IPS DF 6.9 (cell line): ENCODE results near the gene FTSJ1.

ENCODE experiments used
- DNase-seq: peaks from one replicate; pipeline ENCODE4 v3.0.0-alpha.2; 2013; ENCODE audit warnings: low read depth, low spot score
- H3K27ac ChIP-seq: one replicate; pipeline ENCODE4 v1.5.1; 2013; ENCODE audit warnings: low read length, control low read depth
- H3K27me3 ChIP-seq: 2 replicates; pipeline ENCODE4 v1.6.1; 2013; ENCODE audit warnings: mild to moderate bottlenecking, low read length; ENCODE audit not compliant: control insufficient read depth, insufficient read depth
- H3K36me3 ChIP-seq: 2 replicates; pipeline ENCODE4 v1.6.1; 2013; ENCODE audit warnings: low read length; ENCODE audit not compliant: control insufficient read depth, insufficient read depth
- H3K4me1 ChIP-seq: 2 replicates; pipeline ENCODE4 v1.6.1; 2013; ENCODE audit warnings: low read length; ENCODE audit not compliant: control insufficient read depth, insufficient read depth
- H3K4me3 ChIP-seq: 2 replicates; pipeline ENCODE4 v1.5.1; 2013; ENCODE audit warnings: mild to moderate bottlenecking, low read length
- H3K9me3 ChIP-seq: 2 replicates; pipeline ENCODE4 v1.6.1; 2013; ENCODE audit warnings: low read length, inconsistent platforms; ENCODE audit not compliant: control insufficient read depth, insufficient read depth
- WGBS: extraction: QIAGEN DNeasy Blood & Tissue Kit; methylation state at CpG from one replicate; pipeline ENCODE4 v1.1.7; 2013; ENCODE audit warnings: mixed read lengths, missing lambda C conversion rate; ENCODE audit not compliant: insufficient read length, insufficient coverage; 5-methylcytosine and 5-hydroxymethylcytosine counted together

FTSJ1 gene

GRCh38 chrX:48470833-48471118 is 5.2 kb upstream of the FTSJ1 start:
- WGBS = no CpG with 5 or more reads among the region's 9 CpGs
- no peak overlapping the region for H3K4me3 ChIP-seq
- no peak for DNase-seq
- no peaks in the 10 kb centered on the region for H3K36me3 ChIP-seq
- H3K27ac ChIP-seq = no peak overlapping the region
- no peaks in the 10 kb centered on the region for H3K27me3 ChIP-seq
- H3K9me3 ChIP-seq = no peaks in the 10 kb centered on the region
- H3K4me1 ChIP-seq = peaks cover 2% of the 10 kb centered on the region

DNA sequence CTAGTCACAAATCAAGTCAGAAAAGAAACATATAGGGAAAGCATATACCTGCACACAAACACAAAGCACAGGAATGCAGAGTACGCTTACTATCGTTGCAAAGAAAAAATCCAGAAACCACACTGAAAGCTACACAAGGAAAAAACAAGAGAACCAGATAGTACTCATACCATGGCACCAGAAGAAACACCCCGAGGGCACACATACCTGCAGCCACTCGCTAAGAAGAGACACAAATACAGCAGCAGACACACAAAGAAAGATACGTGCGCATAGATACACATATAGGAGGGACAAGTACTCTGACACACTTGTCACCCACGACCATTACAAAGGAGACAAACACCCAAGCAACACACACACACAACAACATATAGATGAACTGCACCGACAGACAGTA is 4.5 kb upstream of the FTSJ1 start:
- Histone ChIP-seq H3K36me3 (no peaks in the 10 kb centered on the region), H3K4me1 (peaks cover 2% of the 10 kb centered on the region), H3K27ac (no peak overlapping the region), H3K4me3 (no peak overlapping the region), H3K9me3 (no peaks in the 10 kb centered on the region), H3K27me3 (no peaks in the 10 kb centered on the region)
- WGBS = no CpG with 5 or more reads among the region's 8 CpGs
- DNase-seq = no peak

GRCh38 chrX:48472225-48472624 is 3.8 kb upstream of the FTSJ1 start:
- Histone ChIP-seq H3K36me3 (no peaks in the 10 kb centered on the region), H3K27ac (no peak overlapping the region), H3K4me1 (peaks cover 2% of the 10 kb centered on the region), H3K27me3 (no peaks in the 10 kb centered on the region), H3K9me3 (no peaks in the 10 kb centered on the region), H3K4me3 (no peak overlapping the region)
- WGBS = no CpG with 5 or more reads among the region's 9 CpGs
- DNase-seq = no peak

DNA sequence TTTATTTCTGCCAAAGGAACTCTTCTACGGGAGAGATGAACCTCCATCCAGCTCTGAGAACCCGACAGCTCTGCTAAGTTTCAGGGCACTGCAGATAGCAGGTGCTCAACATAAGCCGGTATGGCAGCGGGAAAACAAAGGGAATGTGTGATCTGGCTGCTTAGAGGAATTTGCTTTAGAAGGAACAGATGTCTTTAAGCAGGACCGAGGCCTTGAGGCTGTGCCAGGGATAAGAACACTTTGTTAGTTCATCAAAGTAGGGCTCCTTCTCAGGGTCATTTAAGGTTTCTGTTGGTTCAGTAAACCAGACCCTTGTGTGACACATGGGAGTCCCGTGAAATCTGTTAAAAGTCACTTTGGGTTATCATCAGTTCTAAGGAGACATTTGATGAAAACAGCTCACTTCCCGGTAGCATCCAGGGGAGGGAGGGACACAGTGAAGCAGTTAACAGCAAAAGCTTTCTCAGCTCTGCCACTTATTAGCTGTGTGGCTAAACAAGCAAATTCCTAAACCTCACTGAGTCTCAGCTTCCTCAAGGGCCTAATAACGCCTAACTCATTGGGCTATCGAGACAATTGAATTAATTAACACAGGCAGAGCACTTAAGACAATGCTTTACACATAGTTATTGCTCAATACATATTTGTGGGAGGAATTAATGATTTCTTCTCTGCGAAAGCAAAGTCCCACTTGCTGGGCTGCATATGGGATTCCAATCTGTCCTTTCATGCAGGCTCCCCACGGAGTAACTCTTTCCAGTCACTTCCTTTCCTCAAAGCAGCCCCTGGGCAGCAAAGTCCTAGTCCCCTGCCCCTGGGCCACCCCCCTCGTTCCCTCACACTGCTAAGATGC is 2.9 kb upstream of the FTSJ1 start:
- H3K27ac ChIP-seq = no peak overlapping the region
- H3K27me3 ChIP-seq = no peaks in the 10 kb centered on the region
- no peaks in the 10 kb centered on the region for H3K36me3 ChIP-seq
- H3K4me3 ChIP-seq = no peak overlapping the region
- no CpG with 5 or more reads among the region's 12 CpGs for WGBS
- no peaks in the 10 kb centered on the region for H3K9me3 ChIP-seq
- no peak for DNase-seq
- H3K4me1 ChIP-seq = peaks cover 2% of the 10 kb centered on the region

- H3K4me3 ChIP-seq = no peak overlapping the region
- H3K27me3 ChIP-seq = no peaks in the 10 kb centered on the region
- H3K36me3 ChIP-seq = no peaks in the 10 kb centered on the region
- no peak for DNase-seq
- H3K4me1 ChIP-seq = peaks cover 2% of the 10 kb centered on the region
- no peaks in the 10 kb centered on the region for H3K9me3 ChIP-seq
- H3K27ac ChIP-seq = no peak overlapping the region
- WGBS = no CpG with 5 or more reads among the region's 9 CpGs
These were observed 2.4 kb upstream of the FTSJ1 start for GRCh38 chrX:48473704-48473990.

DNA sequence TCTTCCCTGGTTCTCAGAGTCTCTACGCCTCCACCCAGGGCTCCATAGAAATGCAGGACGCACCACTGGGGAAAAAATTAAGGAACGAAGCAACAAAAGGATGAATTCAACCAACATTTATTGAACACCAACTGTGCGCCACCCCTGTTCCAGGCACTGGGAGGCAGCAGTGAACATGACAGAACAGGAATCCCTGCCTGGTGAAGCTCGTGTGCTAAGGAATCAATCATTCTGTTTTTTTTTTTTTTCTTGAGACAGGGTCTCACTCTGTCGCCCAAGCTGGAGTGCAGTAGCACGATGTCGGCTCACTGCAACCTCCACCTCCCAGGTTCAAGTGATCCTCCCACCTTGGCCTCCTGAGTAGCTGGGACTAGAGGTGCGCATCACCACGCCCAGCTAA is 1.9 kb upstream of the FTSJ1 start:
- WGBS = no CpG with 5 or more reads among the region's 10 CpGs

DNA sequence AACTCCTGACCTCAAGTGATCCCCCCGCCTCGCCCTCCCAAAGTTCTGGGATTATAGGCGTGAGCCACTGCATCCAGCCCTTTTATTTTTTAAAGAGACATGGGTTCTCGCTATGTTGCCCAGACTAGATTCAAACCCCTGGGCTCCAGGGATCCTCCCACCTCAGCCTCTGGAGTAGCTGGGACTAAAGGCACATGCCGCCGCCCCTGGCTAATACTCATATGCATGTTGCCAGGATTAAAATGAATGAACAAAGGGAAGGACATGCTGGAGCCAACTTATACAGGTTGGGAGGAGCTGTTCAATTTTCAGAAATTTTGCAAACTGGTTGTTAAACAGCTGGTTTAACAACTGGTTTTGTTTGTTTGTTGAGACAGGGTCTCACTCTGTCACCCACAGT is 1.4 kb upstream of the FTSJ1 start:
- WGBS = no CpG with 5 or more reads among the region's 6 CpGs
- Histone ChIP-seq H3K9me3 (no peaks in the 10 kb centered on the region), H3K4me1 (peaks cover 2% of the 10 kb centered on the region), H3K4me3 (no peak overlapping the region), H3K27ac (no peak overlapping the region), H3K27me3 (no peaks in the 10 kb centered on the region), H3K36me3 (no peaks in the 10 kb centered on the region)
- no peak for DNase-seq

More for the DNA sequence above, 1.9 kb upstream of the FTSJ1 start:
- no peaks in the 10 kb centered on the region for H3K9me3 ChIP-seq
- no peak overlapping the region for H3K27ac ChIP-seq
- H3K27me3 ChIP-seq = no peaks in the 10 kb centered on the region
- H3K36me3 ChIP-seq = no peaks in the 10 kb centered on the region
- H3K4me3 ChIP-seq = no peak overlapping the region
- peaks cover 2% of the 10 kb centered on the region for H3K4me1 ChIP-seq
- DNase-seq = no peak

DNA sequence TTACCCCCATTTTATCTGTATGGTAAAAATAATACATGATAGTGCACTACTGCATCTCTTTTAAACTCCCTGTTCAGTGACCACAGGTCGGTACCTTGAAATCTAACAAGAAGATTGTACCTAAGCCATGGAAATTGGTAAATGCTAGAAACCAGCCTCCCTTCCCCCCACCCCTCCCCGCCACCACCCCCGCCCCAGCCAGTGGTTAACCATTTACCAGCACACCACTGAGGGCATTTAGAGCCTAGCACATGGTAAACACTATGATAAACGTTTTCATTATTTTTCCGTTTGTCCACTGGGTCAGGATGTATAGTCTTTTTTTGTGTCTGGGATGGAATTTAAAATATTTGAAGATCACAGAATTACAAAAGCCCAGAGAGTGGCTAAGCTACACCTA is 703 bp upstream of the FTSJ1 start:
- Histone ChIP-seq H3K4me1 (peaks cover 2% of the 10 kb centered on the region), H3K27me3 (no peaks in the 10 kb centered on the region), H3K9me3 (no peaks in the 10 kb centered on the region), H3K27ac (no peak overlapping the region), H3K36me3 (no peaks in the 10 kb centered on the region), H3K4me3 (peak overlapping the region; percentile 83; the same call in 1 of the 2 replicates)
- no peak for DNase-seq
- no CpG with 5 or more reads among the region's 5 CpGs for WGBS

DNA sequence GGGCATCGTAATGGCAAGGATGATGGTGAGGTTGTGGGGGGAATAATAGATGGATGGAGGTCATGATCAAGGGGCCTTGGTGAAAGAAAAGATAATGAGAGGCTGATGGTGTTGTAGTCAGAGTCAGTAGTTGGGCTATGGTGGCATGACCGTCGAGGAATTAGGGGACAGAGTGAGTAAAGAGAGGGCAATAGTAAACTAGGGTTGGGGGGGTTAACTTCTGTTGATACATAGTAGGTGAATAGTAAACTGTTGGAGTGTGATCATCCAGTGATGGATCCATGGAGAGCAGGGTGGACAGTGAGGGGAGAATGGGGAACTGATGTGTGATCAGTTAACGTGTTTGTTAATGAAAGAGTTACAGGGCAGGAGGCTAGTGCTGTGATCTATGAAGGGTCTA is 920 bp downstream of the FTSJ1 start:
- WGBS = no CpG with 5 or more reads among the region's 4 CpGs
- no peak overlapping the region for H3K27ac ChIP-seq

DNA sequence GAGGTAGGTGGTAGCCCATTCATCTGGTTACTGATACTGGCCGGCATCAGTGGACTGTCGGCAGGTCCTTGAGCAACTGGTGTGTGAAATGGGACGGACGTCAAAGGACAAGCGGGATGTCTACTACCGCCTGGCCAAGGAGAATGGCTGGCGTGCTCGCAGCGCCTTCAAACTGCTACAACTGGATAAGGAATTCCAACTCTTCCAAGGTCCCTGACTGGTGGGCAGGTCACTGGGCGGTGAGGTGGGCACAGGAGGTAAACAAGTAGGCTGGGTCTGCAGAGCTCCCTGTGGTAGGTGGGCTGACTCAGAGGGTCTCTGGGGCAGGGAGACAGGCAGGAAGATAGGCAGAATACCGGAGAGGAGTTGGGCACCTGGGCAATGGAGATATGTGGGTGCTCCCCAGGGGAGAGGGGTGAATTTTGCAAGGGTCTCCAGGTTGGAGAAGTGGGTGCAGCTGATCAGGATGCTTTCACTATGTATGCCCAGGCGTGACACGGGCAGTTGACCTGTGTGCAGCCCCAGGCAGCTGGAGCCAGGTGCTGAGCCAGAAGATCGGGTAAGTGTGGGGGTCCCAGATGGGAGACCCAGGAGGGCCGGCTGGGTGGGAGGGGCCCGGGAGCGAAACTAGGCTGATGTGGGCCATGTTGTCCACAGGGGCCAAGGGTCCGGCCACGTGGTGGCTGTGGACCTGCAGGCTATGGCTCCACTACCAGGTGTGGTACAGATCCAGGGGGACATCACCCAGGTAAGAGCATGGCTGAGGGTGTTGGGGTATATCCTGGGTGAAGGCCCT is 2.2 kb downstream of the FTSJ1 start:
- peaks cover 2% of the 10 kb centered on the region for H3K4me1 ChIP-seq
- no peak overlapping the region for H3K27ac ChIP-seq
- peaks cover 9% of the 10 kb centered on the region; the same call in 1 of the 2 replicates for H3K36me3 ChIP-seq
- WGBS = no CpG with 5 or more reads among the region's 19 CpGs
- H3K9me3 ChIP-seq = no peaks in the 10 kb centered on the region
- H3K27me3 ChIP-seq = no peaks in the 10 kb centered on the region
- H3K4me3 ChIP-seq = no peak overlapping the region
- no peak for DNase-seq

More for the DNA sequence above, 920 bp downstream of the FTSJ1 start:
- no peaks in the 10 kb centered on the region for H3K27me3 ChIP-seq
- peaks cover 2% of the 10 kb centered on the region for H3K4me1 ChIP-seq
- no peaks in the 10 kb centered on the region for H3K9me3 ChIP-seq
- H3K36me3 ChIP-seq = peaks cover 5% of the 10 kb centered on the region; the same call in 1 of the 2 replicates
- peak overlapping the region; percentile 83; the same call in 1 of the 2 replicates for H3K4me3 ChIP-seq
- no peak for DNase-seq
